IgD-negative memory B cell (primary cell): ENCODE results near the gene OTULIN. TPM values are rescaled to one million over a fixed set of nuclear protein-coding genes. Genes with fewer than 3 reads are reported as not detected.

Experiments
- H3K27ac Mint-ChIP-seq, 3 donors: one replicate each; pipeline ENCODE4 v1.8.0; 2020 to 2022; ENCODE audit warnings: mild to moderate bottlenecking in 3 of 3, mixed read lengths in 3 of 3, moderate library complexity in 1 of 3
- H3K27me3 Mint-ChIP-seq: one replicate; pipeline ENCODE4 v1.8.0; 2021; ENCODE audit warnings: mixed read lengths
- H3K36me3 Mint-ChIP-seq: one replicate; pipeline ENCODE4 v1.8.0; 2020; ENCODE audit warnings: mild to moderate bottlenecking, mixed read lengths
- H3K4me1 Mint-ChIP-seq, 3 donors: one replicate each; pipeline ENCODE4 v1.8.0; 2020 to 2022; ENCODE audit warnings: mixed read lengths in 3 of 3, mild to moderate bottlenecking in 1 of 3
- H3K4me3 Mint-ChIP-seq, 4 donors: one replicate each; pipeline ENCODE4 v1.8.0; 2020 to 2022; ENCODE audit warnings: mild to moderate bottlenecking in 4 of 4, mixed read lengths in 4 of 4, moderate library complexity in 3 of 4
- H3K9me3 Mint-ChIP-seq, 3 donors: one replicate each; pipeline ENCODE4 v1.8.0; 2020 to 2021; ENCODE audit warnings: mixed read lengths in 3 of 3, mild to moderate bottlenecking in 1 of 3
- polyA plus RNA-seq: library from polyadenylated mRNA; unstranded; fragments of 300-500 nt; fragmentation: Illumina TruSeq; gene quantifications from one replicate; pipeline ENCODE4 v1.2.3, GENCODE V29; 2021

The OTULIN gene
- polyA plus RNA-seq, 1 donor from 2014 or later: 20.9 TPM

DNA sequence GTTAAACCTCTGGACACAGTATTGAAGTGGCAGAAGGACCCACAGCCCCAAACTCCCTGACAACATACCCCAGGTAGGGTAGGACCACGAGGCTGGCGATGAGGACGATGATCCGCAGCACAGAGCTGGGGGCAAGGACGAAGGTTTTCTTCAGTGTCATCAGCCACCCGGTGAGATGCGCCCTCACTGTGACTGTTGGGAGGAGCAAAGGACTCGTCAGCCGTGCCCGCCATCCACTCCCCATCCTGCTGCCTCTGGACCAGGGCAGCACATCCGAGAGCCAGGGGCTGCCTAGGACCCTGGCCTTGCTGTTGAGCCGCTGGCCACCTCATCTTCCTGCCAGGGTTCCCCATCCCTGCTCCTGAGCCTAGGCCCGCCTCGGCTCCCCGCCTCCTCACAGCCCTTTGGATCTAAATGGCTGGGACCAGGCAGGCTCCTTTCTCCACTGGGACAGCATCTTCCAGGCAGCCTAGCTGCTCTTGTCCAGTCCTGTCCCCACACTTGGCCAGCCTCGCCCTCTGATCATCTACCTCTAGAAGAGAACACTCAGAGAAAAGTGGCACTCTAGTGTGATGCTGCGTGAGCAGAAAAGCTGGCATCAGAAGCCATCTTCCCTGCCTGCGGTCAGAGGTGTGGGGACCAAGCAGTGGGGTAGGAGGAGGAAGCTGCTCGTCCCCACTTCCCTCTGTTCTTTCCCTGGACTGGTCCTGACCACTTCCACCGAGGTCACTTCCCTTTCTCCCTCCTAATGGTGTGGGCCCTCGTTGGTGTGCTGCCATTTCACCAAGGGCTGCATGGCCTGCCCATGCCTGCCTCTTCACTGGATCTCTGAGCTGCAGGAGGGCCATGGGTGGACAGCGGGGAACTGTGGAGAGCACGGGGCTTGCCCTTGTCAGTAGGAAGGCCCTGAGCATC lies 49.2 kb downstream of the OTULIN start:
- Mint-ChIP-seq H3K27me3 (no peaks in the 10 kb centered on the region), H3K36me3 (peaks cover 3% of the 10 kb centered on the region), H3K27ac (peak overlapping the region in 2 of 3 donors; percentile 78 to 82), H3K4me1 (peaks cover 0 to 2% (median 0%) of the 10 kb centered on the region in 3 donors), H3K4me3 (no peak overlapping the region), H3K9me3 (no peaks in the 10 kb centered on the region)

DNA sequence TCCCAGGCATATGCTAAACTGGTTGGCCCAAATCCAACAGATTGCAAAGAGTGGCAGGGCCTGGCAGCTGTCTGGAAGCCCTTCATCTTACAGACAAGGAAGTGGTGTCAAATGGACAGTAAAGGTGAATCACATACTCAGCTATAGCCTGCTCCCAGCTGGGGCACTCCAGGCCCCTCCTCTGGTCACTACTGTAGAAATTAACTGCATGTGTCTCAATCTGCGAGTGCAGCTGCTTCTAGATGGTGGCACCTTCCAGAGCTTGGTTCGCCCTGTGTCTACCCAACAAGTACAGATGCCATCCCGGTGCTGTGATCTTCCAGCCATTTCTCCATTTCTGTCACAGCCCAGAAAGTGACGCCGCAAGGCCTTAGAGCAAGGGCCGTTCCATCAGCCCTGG lies 50.2 kb downstream of the OTULIN start:
- Mint-ChIP-seq H3K36me3 (peaks cover 3% of the 10 kb centered on the region), H3K4me3 (no peak overlapping the region), H3K27ac (peak overlapping the region in 1 of 3 donors; percentile 78), H3K9me3 (no peaks in the 10 kb centered on the region), H3K27me3 (no peaks in the 10 kb centered on the region), H3K4me1 (peaks cover 0 to 4% (median 2%) of the 10 kb centered on the region in 3 donors)

DNA sequence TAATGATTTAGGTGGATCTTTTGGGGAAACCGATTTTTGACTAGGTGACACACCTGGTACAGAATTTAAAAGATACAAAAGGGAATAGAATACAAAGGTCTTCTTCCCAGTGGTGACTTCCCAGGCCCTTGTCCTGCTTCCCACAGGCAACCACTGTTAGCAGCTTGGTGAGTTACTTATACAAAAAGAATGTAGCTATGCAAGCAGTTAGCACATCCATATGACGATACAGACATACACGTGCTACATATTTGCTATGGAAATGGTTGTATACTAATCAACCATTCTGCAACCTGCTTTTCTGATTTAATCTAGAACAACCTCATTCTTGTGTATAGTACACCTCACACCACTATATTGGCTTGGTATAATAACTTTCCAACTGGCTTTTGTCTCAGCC lies 51.0 kb downstream of the OTULIN start:
- peaks cover 3% of the 10 kb centered on the region for H3K36me3 Mint-ChIP-seq
- H3K4me3 Mint-ChIP-seq: no peak overlapping the region
- no peaks in the 10 kb centered on the region for H3K9me3 Mint-ChIP-seq
- no peak overlapping the region for H3K27ac Mint-ChIP-seq
- no peaks in the 10 kb centered on the region for H3K27me3 Mint-ChIP-seq
- peaks cover 0 to 4% (median 2%) of the 10 kb centered on the region in 3 donors for H3K4me1 Mint-ChIP-seq

DNA sequence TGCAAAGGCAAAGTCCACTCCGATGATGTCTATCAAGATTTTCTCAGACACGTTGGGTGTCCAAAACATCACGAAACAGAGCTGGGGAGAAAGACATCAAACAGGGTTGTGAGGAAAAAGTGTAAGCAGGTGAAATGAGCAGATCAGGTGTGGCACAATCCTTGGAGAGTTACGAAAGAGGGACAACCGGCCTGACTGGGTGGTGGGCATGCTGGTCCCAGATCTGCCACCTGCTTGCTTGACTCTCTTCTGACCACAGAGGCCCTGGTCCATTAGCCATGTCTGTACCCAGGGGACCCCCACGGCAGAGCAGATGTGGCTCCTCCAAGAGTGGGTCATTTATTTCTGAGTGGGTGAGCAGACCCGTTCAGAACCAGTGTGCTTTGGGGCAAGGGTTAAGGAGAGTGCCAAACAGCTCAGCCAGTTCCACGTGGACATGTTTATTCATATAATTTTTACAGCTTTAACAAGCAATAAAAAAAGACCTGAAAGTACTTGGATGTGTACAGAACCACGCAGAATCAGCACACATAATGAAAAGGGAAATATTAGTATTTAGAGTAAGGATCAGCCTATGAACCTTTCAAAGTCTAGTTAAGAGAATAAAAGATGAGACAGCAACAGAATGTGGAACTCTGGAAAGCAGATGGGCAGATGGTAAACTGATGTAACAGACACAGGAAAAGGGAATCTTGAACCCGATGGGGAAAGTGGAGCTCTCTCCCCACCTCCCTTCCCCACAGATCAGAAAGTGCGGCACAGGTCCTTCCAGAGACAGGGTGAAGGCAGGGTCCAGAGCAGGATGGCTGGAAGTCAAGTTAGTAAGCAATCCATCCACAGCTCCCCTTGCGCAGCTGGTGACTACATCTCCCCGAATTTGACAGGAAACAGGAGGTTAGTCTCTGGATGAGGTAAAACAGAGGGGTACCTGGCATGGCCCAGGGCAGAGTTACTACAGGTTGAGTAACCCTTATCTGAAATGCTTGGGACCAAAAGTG lies 52.5 kb downstream of the OTULIN start:
- Mint-ChIP-seq H3K36me3 (peaks cover 3% of the 10 kb centered on the region), H3K4me1 (peaks cover 0 to 4% (median 2%) of the 10 kb centered on the region in 3 donors), H3K27ac (peak overlapping the region in 2 of 3 donors; percentile 73 to 83)

DNA sequence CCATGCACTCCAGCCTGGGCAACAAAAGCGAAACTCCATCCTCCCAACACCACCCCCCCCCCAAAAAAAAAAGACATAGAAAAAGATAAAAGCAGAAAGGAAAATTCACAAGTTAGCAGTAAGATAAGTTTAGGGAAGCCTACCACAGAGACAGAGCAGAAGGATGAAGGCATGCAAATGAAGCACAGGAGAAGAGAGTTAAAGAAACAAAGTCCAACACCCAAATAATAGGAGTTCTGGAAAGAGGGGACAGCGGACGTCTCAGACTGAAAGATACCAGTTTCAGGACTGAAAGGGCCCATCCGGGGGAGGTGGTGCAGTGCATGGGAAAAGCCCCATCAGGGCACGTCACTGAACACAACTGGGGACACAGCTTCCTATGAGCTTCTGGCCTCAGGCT lies 54.3 kb downstream of the OTULIN start:
- Mint-ChIP-seq H3K27me3 (no peaks in the 10 kb centered on the region), H3K36me3 (no peaks in the 10 kb centered on the region), H3K27ac (no peak overlapping the region), H3K4me1 (peaks cover 0 to 8% (median 0%) of the 10 kb centered on the region in 3 donors), H3K9me3 (no peaks in the 10 kb centered on the region), H3K4me3 (no peak overlapping the region)

More for the DNA sequence above, 52.5 kb downstream of the OTULIN start:
- Mint-ChIP-seq H3K27me3 (no peaks in the 10 kb centered on the region), H3K4me3 (no peak overlapping the region), H3K9me3 (no peaks in the 10 kb centered on the region)

DNA sequence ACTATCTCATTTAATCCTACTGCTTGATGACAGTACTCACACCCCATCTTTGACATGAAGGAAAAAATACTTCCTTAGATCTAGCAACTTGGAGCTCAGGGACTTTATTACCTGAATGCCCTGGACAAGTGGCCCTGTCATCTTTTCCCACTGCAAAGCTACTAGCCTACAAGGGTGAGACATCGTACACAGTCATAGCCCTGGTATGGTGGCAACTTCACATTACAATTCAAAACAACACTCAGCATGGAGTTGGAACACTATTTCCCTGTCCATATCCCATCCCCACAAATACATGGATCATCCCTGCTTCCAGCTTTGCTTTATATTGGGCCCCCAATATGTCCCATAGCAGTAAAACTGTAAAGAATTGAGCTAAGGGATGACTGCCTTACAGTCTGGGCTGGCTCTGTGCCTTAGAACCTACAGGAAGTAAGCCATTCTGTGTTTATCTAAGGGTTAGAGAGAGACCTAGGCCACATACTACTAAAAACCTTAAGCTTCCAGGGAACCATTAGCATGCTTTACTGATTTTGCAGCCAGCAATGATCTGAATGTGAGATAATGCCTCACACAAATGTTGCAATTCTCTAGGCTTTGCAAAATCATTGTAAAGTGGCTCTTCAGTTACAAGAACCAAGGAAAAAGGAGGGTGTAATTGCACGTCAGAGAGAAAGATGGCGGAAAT lies 55.9 kb downstream of the OTULIN start:
- no peaks in the 10 kb centered on the region for H3K27me3 Mint-ChIP-seq
- no peak overlapping the region for H3K27ac Mint-ChIP-seq
- peaks cover 7% of the 10 kb centered on the region for H3K36me3 Mint-ChIP-seq
- no peak overlapping the region for H3K4me3 Mint-ChIP-seq
- no peaks in the 10 kb centered on the region for H3K9me3 Mint-ChIP-seq
- peaks cover 0 to 16% (median 3%) of the 10 kb centered on the region in 3 donors for H3K4me1 Mint-ChIP-seq

DNA sequence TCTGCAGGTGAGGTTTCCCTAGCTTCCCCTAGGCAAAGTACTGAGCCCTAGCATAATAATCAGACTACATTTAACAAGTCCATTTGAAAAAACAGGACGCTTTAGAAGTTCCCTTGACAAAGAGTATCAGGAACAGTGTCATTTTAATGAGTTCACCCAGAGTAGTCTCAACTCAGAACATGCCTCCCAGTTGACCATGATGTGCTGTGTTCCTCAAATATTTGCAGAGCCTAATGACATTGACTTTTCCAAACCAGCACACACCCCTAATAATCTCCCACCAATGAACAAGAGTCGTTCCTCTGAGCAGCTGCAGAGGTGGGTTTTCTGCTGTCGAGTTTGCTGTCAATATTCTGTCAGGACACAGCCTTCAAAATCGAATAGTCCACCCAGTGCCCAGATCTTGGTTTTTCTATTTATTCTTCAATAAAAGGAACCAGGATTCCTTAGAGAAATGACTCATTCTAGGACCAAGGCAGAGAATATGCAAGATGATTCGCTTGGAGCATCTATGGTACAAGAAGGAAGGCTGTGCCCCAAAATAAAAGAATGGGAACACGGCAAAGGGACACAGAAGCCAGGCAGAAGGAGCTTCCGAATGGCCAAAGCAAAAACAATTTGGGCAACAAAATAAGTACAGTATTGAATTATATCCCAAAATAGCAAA lies 57.6 kb downstream of the OTULIN start:
- Mint-ChIP-seq H3K9me3 (no peaks in the 10 kb centered on the region), H3K4me1 (peaks cover 0 to 16% (median 4%) of the 10 kb centered on the region in 3 donors), H3K27me3 (no peaks in the 10 kb centered on the region), H3K4me3 (no peak overlapping the region), H3K27ac (no peak overlapping the region), H3K36me3 (peaks cover 7% of the 10 kb centered on the region)

DNA sequence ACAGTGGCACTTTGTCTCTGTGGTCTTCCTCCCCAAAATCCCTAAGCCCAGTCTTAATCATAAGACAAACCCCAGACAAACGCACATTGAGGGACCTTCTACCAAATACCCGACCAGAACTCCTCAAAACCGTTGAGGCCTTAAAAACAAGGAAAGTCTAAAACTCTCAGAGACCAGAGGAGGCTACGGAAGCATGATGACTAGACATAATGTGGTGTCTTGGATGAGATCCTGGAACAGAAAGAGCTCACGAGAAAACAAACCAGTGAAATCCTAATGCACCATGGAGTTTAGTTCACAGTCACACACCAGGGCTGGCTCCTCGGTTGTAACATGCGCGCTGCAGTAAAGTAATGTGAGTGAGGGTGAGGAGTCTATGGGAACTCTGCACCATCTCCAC lies 58.4 kb downstream of the OTULIN start:
- peaks cover 0 to 19% (median 4%) of the 10 kb centered on the region in 3 donors for H3K4me1 Mint-ChIP-seq
- no peaks in the 10 kb centered on the region for H3K27me3 Mint-ChIP-seq
- H3K27ac Mint-ChIP-seq: no peak overlapping the region
- H3K9me3 Mint-ChIP-seq: no peaks in the 10 kb centered on the region
- peaks cover 7% of the 10 kb centered on the region for H3K36me3 Mint-ChIP-seq
- H3K4me3 Mint-ChIP-seq: no peak overlapping the region

DNA sequence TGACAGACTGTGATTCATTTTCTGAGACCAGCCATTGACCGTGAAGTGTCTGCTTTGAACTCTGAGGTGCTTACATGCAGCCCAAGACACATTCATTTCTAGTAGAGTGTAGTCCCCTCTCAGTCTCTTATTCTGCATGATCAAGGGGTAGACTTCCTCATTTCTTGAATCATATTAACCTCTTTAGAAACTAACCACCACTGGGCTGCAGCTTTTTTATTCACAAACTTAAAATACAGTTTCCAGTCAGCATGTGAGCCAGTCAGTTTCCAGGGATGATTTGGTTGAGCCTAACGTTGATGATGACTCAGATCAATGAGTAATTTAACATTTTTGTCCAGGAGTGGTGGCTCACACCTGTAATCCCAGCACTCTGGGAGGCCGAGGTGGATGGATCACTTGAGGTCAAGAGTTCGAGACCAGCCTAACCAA lies 59.2 kb downstream of the OTULIN start:
- H3K27me3 Mint-ChIP-seq: no peaks in the 10 kb centered on the region
- H3K36me3 Mint-ChIP-seq: peaks cover 7% of the 10 kb centered on the region
- peaks cover 0 to 19% (median 4%) of the 10 kb centered on the region in 3 donors for H3K4me1 Mint-ChIP-seq
- H3K4me3 Mint-ChIP-seq: no peak overlapping the region
- no peaks in the 10 kb centered on the region for H3K9me3 Mint-ChIP-seq
- H3K27ac Mint-ChIP-seq: no peak overlapping the region

DNA sequence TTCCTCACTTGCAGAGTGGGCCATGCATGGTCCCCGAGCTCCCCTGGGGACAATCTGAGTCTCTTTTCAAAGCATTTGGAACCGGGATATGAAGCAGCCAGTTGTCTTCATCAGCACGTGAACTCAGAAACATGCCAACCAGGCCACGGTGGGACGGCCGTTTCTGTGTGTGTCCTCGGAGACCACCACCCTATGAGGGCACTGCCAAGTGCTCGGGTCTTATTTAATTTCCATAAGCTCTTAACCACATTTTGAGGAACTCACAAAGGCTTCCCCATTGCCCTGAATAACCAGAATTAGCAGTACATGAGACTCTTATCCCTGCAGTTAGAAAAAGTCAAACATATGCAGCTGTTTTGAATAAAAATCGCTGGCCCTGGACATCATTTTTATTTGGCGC lies 60.1 kb downstream of the OTULIN start:
- H3K27me3 Mint-ChIP-seq: no peaks in the 10 kb centered on the region
- no peaks in the 10 kb centered on the region for H3K9me3 Mint-ChIP-seq
- peaks cover 7% of the 10 kb centered on the region for H3K36me3 Mint-ChIP-seq
- H3K4me1 Mint-ChIP-seq: peaks cover 0 to 15% (median 4%) of the 10 kb centered on the region in 3 donors
- H3K27ac Mint-ChIP-seq: no peak overlapping the region
- no peak overlapping the region for H3K4me3 Mint-ChIP-seq

DNA sequence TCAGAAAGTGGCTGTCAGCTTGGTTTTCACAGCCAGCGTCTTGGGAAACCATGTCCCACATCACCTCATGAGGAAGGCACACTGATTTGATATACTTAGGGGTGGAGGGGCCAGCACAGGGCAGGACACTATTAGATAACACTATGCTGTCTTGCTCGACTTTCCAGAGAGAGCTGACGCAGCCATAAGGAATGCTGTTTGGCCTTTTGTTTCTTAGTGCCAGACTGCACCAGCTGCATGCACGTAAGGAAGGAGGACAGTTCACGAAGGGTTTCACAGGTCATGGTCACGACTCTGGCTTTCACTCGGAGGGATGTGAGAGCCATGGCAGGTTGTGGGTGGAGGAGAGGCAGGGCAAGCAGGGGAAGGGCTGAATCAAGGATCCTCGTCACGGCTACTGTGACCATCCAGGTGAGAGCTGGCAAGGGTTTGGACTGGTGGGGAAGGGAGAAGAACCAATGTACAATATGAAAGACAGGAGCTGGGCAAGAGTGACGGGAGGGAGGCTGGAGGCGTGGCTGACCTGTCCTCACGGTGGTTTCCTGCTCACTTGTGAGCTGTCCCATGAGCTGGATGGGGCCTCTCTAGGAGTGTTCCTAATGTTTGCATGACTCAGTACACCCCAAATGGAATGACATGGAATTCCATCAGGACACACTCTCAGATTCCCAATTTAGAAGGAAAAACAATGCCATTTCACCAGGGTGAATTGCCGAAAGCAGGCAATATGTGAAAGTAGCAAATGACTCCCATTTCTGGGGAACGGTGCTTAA lies 61.7 kb downstream of the OTULIN start:
- peaks cover 0 to 15% (median 4%) of the 10 kb centered on the region in 3 donors for H3K4me1 Mint-ChIP-seq
- H3K4me3 Mint-ChIP-seq: no peak overlapping the region
- no peaks in the 10 kb centered on the region for H3K9me3 Mint-ChIP-seq
- no peaks in the 10 kb centered on the region for H3K27me3 Mint-ChIP-seq
- H3K27ac Mint-ChIP-seq: no peak overlapping the region
- peaks cover 9% of the 10 kb centered on the region for H3K36me3 Mint-ChIP-seq

DNA sequence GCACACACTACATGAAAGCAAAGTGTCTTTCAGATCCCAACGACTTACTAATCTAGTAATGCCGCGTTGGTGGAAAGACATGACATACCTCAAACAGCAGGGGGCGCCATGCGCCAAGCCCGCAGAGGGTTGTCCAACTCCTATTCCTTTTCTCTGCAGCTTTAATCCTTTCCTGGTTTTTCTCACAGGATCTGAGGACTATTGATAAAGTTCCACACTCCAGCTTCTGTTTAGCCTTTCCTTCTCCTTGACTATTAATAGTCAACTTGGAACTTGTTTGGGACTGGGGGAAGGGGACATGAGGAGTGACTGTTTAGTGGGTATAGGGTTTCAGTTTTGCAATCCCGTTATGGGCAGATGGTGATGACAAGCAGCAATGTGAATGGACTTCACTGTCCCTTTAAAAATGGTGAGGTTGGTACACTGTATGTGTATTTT lies 62.9 kb downstream of the OTULIN start:
- Mint-ChIP-seq H3K27ac (no peak overlapping the region), H3K9me3 (no peaks in the 10 kb centered on the region), H3K4me3 (no peak overlapping the region), H3K36me3 (peaks cover 12% of the 10 kb centered on the region), H3K27me3 (no peaks in the 10 kb centered on the region), H3K4me1 (peaks cover 0 to 15% (median 4%) of the 10 kb centered on the region in 3 donors)

DNA sequence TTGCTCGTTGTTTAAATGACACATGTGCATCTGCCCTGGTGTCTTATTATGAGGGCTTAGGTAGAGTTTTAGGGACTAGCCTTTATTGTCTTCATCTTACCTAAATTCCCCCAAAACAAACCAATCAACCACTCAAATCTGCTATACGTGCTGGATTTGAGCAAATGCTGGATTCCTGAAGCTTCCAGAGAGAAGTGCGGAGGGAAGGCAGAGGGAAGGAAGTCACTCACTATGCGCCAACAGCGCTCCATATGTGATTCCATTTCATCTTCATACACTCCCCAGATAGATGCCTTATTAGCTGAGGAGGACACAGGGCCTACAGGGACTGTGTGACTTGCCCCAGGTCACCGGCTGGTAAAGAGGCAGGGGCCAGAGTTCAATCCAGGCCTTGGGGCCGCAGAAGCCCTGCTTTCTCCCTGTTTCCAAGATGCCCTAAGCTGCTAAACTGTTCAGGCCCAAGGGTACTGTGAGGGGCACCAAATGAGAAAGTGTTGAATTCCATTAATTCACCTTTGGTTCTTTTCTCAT lies 63.5 kb downstream of the OTULIN start:
- peaks cover 0 to 15% (median 4%) of the 10 kb centered on the region in 3 donors for H3K4me1 Mint-ChIP-seq
- peaks cover 12% of the 10 kb centered on the region for H3K36me3 Mint-ChIP-seq
- no peak overlapping the region for H3K27ac Mint-ChIP-seq
- no peaks in the 10 kb centered on the region for H3K27me3 Mint-ChIP-seq
- H3K4me3 Mint-ChIP-seq: no peak overlapping the region
- no peaks in the 10 kb centered on the region for H3K9me3 Mint-ChIP-seq
